BLaER1 (cell line): Measurements from ENCODE around the gene SPON1.

ENCODE experiments used
- H3K27ac ChIP-seq: shearing (Covaris generic); formaldehyde crosslinking; 2 replicates; pipeline ENCODE4 v1.8.1; 2022
- H3K27me3 ChIP-seq: shearing (Covaris generic); formaldehyde crosslinking; 2 replicates; pipeline ENCODE4 v1.8.1; 2022
- H3K36me3 ChIP-seq: shearing (Covaris generic); formaldehyde crosslinking; 2 replicates; pipeline ENCODE4 v1.8.1; 2022
- H3K4me1 ChIP-seq: shearing (Covaris generic); formaldehyde crosslinking; 2 replicates; pipeline ENCODE4 v1.8.1; 2022
- H3K4me2 ChIP-seq: shearing (Covaris generic); formaldehyde crosslinking; 2 replicates; pipeline ENCODE4 v1.8.1; 2022
- H3K4me3 ChIP-seq: shearing (Covaris generic); formaldehyde crosslinking; 2 replicates; pipeline ENCODE4 v1.8.1; 2022
- H3K9ac ChIP-seq: shearing (Covaris generic); formaldehyde crosslinking; 2 replicates; pipeline ENCODE4 v1.8.1; 2022
- H3K9me3 ChIP-seq: shearing (Covaris generic); formaldehyde crosslinking; 2 replicates; pipeline ENCODE4 v1.8.1; 2022
- H4K20me1 ChIP-seq: shearing (Covaris generic); formaldehyde crosslinking; 2 replicates; pipeline ENCODE4 v1.8.1; 2022
- Cebpa-rat ChIP-seq: shearing (Covaris generic); IDR thresholded peaks from 2 replicates; pipeline ENCODE4 v1.8.1; 2022

The SPON1 gene

GRCh38 chr11:14190992-14191778 is 228.7 kb downstream of the SPON1 start:
- TF ChIP-seq Cebpa-rat = no peak
- Histone ChIP-seq H3K27ac (no peak overlapping the region), H3K27me3 (no peaks in the 10 kb centered on the region), H4K20me1 (no peaks in the 10 kb centered on the region), H3K4me2 (no peak overlapping the region), H3K9ac (no peak overlapping the region), H3K4me1 (peaks cover 8% of the 10 kb centered on the region; the same call in 1 of the 2 replicates), H3K36me3 (no peaks in the 10 kb centered on the region), H3K9me3 (no peaks in the 10 kb centered on the region), H3K4me3 (no peak overlapping the region)

- no peak for TF ChIP-seq Cebpa-rat
- H3K4me3 ChIP-seq = no peak overlapping the region
- H3K9ac ChIP-seq = no peak overlapping the region
- no peaks in the 10 kb centered on the region for H4K20me1 ChIP-seq
- no peaks in the 10 kb centered on the region for H3K9me3 ChIP-seq
- no peaks in the 10 kb centered on the region for H3K27me3 ChIP-seq
- no peaks in the 10 kb centered on the region for H3K36me3 ChIP-seq
- H3K27ac ChIP-seq = no peak overlapping the region
- no peak overlapping the region for H3K4me2 ChIP-seq
- peaks cover 8% of the 10 kb centered on the region; the same call in 1 of the 2 replicates for H3K4me1 ChIP-seq
Measured at GRCh38 chr11:14193644-14194043, 231.1 kb downstream of the SPON1 start.

GRCh38 chr11:14202251-14203196 is 240.0 kb downstream of the SPON1 start:
- H3K4me2 ChIP-seq = no peak overlapping the region
- no peaks in the 10 kb centered on the region for H3K36me3 ChIP-seq
- no peak for TF ChIP-seq Cebpa-rat
- H3K4me3 ChIP-seq = no peak overlapping the region
- H3K4me1 ChIP-seq = no peaks in the 10 kb centered on the region
- H3K27ac ChIP-seq = no peak overlapping the region
- no peak overlapping the region for H3K9ac ChIP-seq
- no peaks in the 10 kb centered on the region for H3K9me3 ChIP-seq
- no peaks in the 10 kb centered on the region for H3K27me3 ChIP-seq
- H4K20me1 ChIP-seq = no peaks in the 10 kb centered on the region

DNA sequence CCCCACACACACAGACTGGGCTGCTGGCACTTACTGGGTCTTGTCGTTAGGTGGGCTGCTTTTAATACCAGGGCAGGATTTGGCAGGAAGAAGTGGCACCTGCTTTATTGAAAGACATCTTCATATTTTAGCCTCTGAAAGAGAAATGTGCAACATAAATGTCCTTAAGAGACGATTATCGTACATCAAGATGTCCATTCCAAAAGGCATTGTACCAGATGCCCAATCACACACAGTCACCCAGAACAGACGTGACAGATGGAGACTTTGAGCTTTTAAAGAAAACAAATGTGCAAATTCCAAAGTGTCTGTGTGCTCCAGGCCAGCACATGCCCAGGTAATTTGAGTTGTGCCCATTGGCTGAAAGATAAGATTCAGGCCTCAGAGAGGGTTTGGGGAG is 240.8 kb downstream of the SPON1 start:
- Histone ChIP-seq H3K27ac (no peak overlapping the region), H3K4me1 (no peaks in the 10 kb centered on the region), H4K20me1 (no peaks in the 10 kb centered on the region), H3K27me3 (no peaks in the 10 kb centered on the region), H3K4me3 (no peak overlapping the region), H3K4me2 (no peak overlapping the region), H3K9me3 (no peaks in the 10 kb centered on the region), H3K36me3 (no peaks in the 10 kb centered on the region), H3K9ac (no peak overlapping the region)
- no peak for TF ChIP-seq Cebpa-rat

DNA sequence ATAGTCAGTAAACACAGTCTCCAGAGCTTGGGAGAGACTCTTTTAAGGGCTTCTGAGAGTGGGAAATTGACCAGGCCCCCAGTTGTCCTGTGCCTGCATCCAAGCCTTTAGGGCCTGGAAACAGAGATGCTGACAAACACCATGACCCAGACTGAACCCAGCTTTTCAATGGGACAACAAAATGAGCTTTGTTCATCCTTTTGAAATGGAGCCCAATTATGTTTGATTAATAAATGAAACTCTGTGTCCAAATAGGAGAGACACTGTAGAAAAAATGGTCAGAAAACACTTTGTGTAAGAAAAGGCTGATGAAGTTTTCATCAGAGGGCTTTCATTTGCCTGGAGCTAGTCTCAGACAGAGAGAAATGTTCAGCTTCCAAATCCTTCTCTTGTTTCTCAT is 250.5 kb downstream of the SPON1 start:
- Histone ChIP-seq H3K4me3 (no peak overlapping the region), H3K27me3 (no peaks in the 10 kb centered on the region)

DNA sequence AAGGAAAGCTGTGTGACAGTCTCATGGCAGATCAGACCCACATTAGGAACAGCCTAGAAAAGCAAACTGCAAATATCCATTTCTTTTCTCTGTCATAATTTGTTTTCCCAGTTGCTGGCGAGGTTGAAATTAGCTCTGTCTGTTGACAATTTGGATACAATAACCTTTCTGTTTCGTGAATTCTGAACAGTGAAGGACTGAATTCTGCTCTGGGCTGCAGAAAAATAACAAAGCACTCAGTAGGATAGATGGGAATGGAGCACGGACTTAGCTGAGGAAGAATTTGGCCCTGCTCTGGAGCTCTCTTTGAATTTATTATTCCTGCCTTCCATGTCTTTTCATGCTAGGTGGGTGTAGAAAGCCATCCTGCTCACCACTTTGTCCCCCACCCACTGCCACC is 256.2 kb downstream of the SPON1 start:
- no peak for TF ChIP-seq Cebpa-rat
- Histone ChIP-seq H3K36me3 (no peaks in the 10 kb centered on the region), H3K4me2 (no peak overlapping the region), H3K4me3 (no peak overlapping the region), H3K9me3 (no peaks in the 10 kb centered on the region), H3K27me3 (no peaks in the 10 kb centered on the region), H4K20me1 (no peaks in the 10 kb centered on the region), H3K4me1 (no peaks in the 10 kb centered on the region), H3K27ac (no peak overlapping the region), H3K9ac (no peak overlapping the region)

More for the DNA sequence above, 250.5 kb downstream of the SPON1 start:
- TF ChIP-seq Cebpa-rat = no peak
- H3K9me3 ChIP-seq = no peaks in the 10 kb centered on the region
- no peak overlapping the region for H3K9ac ChIP-seq
- H3K4me1 ChIP-seq = no peaks in the 10 kb centered on the region
- H3K36me3 ChIP-seq = no peaks in the 10 kb centered on the region
- H3K4me2 ChIP-seq = no peak overlapping the region
- no peak overlapping the region for H3K27ac ChIP-seq
- H4K20me1 ChIP-seq = no peaks in the 10 kb centered on the region

DNA sequence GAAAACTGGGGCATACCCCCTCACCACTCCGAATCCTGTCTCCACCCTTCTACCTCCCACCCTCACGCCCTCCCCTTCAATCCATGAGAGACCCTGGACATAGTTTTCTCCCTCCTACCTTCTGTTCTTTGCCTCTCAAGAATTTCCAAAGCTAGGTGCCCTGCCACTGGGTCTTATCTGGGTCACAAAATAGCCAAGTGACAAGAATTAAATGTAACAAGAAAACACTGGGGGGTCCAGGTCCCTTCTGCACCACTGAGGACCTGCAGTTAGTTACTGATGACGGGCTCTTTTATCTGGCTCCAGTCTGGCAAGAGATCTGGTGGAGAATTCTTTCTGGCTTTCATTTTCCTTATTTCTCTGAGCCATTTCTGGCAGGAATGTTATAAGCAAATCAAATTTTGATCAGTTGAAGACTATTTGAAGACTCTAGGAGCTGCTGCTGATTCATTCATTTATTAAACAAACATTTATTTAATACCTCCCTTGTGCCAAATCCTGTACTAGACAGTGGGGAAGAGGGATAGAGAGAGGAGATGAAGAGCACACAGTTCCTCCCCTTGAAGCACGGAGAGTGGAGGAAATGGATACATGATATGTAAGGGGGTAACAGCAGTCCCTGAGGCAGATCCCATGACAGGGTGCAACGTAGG is 261.2 kb downstream of the SPON1 start:
- no peak overlapping the region for H3K9ac ChIP-seq
- H3K4me2 ChIP-seq = no peak overlapping the region

GRCh38 chr11:14224395-14224794 is 261.9 kb downstream of the SPON1 start:
- Histone ChIP-seq H3K4me1 (peaks cover 4% of the 10 kb centered on the region; the same call in 1 of the 2 replicates), H3K4me2 (no peak overlapping the region), H3K36me3 (no peaks in the 10 kb centered on the region), H4K20me1 (no peaks in the 10 kb centered on the region), H3K9me3 (peaks cover 5% of the 10 kb centered on the region; the same call in 1 of the 2 replicates), H3K9ac (no peak overlapping the region), H3K4me3 (no peak overlapping the region), H3K27ac (no peak overlapping the region), H3K27me3 (no peaks in the 10 kb centered on the region)
- no peak for TF ChIP-seq Cebpa-rat

More for the DNA sequence above, 261.2 kb downstream of the SPON1 start:
- H3K4me1 ChIP-seq = peaks cover 4% of the 10 kb centered on the region; the same call in 1 of the 2 replicates
- no peaks in the 10 kb centered on the region for H3K27me3 ChIP-seq
- H3K36me3 ChIP-seq = no peaks in the 10 kb centered on the region
- no peak overlapping the region for H3K4me3 ChIP-seq
- H3K27ac ChIP-seq = no peak overlapping the region
- peaks cover 5% of the 10 kb centered on the region; the same call in 1 of the 2 replicates for H3K9me3 ChIP-seq
- TF ChIP-seq Cebpa-rat = no peak
- no peaks in the 10 kb centered on the region for H4K20me1 ChIP-seq

GRCh38 chr11:14225666-14226065 is 263.1 kb downstream of the SPON1 start:
- TF ChIP-seq Cebpa-rat = no peak
- Histone ChIP-seq H3K4me2 (no peak overlapping the region), H3K27ac (no peak overlapping the region), H3K36me3 (no peaks in the 10 kb centered on the region), H3K9me3 (peaks cover 5% of the 10 kb centered on the region; the same call in 1 of the 2 replicates), H3K4me3 (no peak overlapping the region), H3K27me3 (no peaks in the 10 kb centered on the region), H4K20me1 (no peaks in the 10 kb centered on the region), H3K4me1 (peaks cover 4% of the 10 kb centered on the region; the same call in 1 of the 2 replicates), H3K9ac (no peak overlapping the region)
